NCI-H1436 (cell line): ENCODE data around the gene BRCC3.

Experiments used
- DNase-seq: peaks from one replicate; lab custom pipeline; 2025; lab: John Stamatoyannopoulos, UW

The BRCC3 gene

GRCh38 chrX:155070975-155071693 is at the start of gene BRCC3, which contains the start of the genes CMC4 and MTCP1:
TSS of gene BRCC3 (plus strand) at chrX:155071508. CDS start at chrX:155071528, 20 bp downstream.
TSS of gene CMC4 (minus strand) at chrX:155071136. CDS start at chrX:155064023, 7,113 bp downstream.
TSS of gene MTCP1 (minus strand) at chrX:155071136. CDS start at chrX:155066010, 5,126 bp downstream.
- peak; percentile 95 for DNase-seq

- no peak for DNase-seq
Measured at GRCh38 chrX:155022585-155022984, 48.7 kb upstream of the BRCC3 start, which contains the start of gene F8. TSS of gene F8 (minus strand) at chrX:155022723. CDS start at chrX:155022552, 171 bp downstream.

GRCh38 chrX:155023907-155024833 is 47.1 kb upstream of the BRCC3 start:
- DNase-seq = no peak

- no peak for DNase-seq
Measured at GRCh38 chrX:155026420-155026726, 44.9 kb upstream of the BRCC3 start.

GRCh38 chrX:155026727-155027508 is 44.4 kb upstream of the BRCC3 start, which contains the start of gene FUNDC2:
TSS of gene FUNDC2 (plus strand) at chrX:155026844. CDS start at chrX:155026939, 95 bp downstream.
- peak; percentile 95 for DNase-seq

DNA sequence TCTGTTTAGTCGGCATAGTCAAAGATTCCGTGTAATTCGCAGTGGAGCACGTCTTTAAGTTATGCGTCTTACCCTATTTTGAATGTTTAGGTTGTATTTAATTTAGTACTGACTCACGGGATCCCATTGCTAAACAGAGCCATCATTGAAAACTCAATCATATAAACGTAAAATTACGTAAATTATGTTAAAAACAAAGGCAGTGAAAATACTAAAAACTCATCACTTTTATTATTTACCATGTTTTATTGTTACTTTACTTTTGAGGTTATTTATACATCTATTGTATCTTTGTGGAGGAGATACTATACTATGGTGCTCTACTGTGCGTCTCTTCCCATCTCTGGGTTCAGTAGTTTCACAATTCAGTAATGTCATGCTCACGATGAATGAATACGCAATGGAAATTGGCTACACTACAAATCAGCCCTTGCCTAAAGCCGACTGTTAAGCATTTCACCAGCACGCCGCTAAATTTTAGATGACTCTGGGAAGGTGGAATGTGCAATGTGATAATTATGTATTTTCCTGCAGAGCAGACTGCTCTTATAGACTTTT is 43.7 kb upstream of the BRCC3 start:
- DNase-seq = peak; percentile 52

DNA sequence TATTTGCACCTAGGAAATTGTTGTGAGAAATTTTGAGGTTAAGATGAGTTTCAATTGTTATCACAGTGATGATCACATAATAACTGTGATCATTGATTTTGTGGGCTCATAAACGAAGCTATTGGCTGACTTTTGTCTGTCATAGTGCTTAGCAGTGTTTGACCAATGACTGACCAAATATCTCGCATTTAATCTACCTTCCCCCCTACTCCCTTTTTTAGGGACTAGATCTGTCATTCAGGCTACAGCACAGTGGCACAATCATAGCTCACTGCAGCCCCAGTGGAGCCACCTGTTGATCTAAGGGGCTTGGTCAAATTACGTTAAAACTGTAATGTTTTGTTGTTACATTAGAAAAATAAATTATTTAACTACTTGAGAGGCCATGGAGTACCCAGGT is 43.2 kb upstream of the BRCC3 start:
- peak; percentile 16 for DNase-seq

- DNase-seq = no peak
Measured at GRCh38 chrX:155028877-155029291, 42.4 kb upstream of the BRCC3 start.

DNA sequence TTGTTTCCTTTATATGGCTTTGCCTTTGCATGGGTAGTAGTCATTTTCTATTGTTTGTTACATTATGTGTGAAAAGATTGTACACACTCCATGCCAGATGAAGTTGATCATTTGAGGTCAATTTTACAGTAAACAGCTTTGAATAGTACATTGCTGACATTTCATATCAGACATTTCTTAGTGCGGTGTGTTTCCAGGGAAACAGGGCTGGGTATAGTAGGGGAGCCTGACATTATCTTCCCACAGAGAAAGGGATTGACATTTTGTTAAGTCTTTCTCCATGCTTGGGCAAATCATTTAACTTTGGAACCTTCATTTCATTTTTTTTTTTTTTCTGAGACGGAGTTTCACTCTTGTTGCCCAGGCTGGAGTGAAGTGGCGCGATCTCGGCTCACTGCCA is 39.7 kb upstream of the BRCC3 start:
- DNase-seq = no peak

GRCh38 chrX:155035688-155036087 is 35.6 kb upstream of the BRCC3 start:
- DNase-seq = no peak

GRCh38 chrX:155046129-155046810 is 25.0 kb upstream of the BRCC3 start:
- DNase-seq = no peak

DNA sequence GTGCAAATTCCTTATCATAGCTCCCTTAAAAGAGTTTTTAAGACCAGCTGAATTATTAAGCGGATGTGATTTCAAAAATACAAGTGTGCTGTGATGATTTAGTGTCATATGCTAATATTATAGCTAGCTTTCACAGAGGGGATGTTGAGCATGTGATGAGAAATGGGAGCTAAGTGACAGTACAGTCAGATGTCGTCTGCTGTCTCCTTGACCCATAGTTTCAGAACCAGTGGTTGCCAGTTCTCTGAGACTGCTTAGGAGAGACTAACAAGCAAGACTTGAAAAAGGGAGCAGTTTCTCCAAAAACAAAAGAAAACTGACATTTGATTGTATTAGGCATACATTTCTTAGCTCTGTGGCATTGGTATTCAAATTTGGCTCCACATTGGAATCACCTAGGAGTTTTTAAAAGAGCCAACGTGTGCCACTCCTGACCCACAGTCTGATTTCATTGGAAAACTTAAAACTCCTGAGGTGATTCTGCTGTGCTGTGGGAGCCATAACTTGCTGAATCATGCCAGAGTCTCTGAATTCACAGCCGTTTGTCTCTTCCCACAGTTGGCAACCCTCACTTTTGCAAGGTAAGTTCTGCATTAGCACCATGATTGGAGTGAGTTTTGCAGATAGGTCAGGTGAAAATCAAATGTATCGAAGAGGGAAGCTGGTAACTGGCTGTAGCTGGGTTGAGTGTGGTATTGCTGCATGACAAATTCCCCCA is 24.3 kb upstream of the BRCC3 start:
- DNase-seq = no peak

DNA sequence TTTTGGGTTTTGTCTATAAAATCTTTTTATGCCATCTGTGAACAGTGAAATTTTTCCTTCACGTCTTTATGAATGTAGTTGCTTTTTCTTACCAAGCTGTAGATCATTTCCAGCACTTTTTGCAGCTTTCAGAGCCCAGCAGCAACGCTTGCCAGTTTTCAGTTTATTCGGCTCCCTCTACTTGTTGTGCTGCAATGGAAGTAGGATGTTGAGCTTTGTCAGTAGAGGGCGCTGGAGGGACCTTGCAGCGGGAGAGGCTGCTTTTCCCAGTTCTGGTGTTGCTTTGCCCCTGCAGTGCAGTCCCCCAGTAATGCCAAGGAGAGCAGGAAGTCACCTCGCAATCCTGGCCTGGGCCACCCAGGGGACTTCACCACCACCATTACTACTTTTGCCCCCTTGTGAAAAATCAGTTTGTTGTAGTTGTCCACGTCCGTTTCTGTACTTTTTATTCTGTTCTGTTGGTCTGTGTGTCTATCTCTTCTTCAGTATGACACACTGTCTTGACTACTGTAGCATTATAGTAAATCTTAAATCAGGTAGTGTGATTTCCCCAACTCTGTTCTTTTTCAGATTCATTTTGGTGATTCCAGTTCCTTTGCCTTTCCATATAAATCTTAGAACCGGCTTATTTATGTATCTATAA is 22.2 kb upstream of the BRCC3 start:
- DNase-seq = peak; percentile 42

- no peak for DNase-seq
Measured at GRCh38 chrX:155052738-155053498, 18.4 kb upstream of the BRCC3 start.

DNA sequence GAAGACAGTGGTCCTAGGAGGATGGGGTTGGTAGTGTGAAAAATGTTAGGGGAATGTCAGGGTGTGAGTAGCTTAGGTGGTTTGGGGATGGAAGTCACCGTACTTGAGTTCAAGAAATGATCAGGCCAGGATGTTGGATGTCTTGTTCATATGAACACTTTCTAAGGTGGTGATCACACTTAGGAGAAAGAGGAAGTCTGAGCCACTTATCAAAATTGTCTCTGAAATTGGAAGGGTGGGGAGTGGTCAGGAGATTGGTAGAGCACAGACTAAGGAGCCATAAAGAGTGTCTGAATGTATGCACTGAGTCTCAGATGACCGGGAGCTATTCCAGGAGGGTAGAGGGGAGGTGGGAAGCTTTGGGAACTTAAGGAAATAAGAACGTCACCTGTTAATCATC is 17.7 kb upstream of the BRCC3 start:
- no peak for DNase-seq

- no peak for DNase-seq
Measured at GRCh38 chrX:155054255-155054654, 17.1 kb upstream of the BRCC3 start.

DNA sequence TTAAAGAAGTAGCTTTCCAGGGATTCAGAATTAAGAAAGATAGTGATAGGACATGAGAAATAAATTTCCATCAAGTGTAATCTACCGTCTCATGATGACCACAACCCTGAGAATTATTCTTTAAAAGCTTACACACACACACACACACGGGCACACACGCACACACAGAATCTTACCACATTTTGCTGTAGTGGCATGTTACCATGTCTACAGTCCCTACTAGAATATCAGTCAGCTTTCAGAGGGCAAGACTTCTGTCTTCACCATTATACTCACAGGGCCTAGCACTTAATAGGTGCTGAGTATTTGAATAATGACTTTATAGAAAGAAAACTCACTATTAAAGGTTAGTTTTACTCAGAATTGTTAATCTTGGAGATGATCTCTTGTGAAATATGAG is 15.8 kb upstream of the BRCC3 start:
- DNase-seq = no peak

DNA sequence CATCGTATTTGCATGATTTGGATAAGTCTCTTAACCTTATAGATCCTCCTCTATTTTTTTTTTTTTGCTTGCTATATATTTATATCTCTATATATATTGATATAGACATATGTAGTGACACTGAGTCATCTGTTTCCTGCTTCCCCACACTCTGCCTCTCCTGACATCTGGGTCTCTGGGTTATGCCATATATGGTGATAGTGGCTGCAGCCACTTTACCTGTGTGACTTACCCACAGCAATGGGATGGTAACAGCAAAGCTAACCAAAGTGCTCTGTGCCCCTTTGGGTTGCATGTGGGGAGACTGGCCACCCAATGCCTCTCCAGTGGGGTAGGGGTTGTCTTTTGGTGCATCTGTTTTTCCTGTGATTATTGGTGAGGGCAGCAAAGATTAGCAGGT is 14.8 kb upstream of the BRCC3 start:
- DNase-seq = no peak
